Measurements from ENCODE around the gene ITGA5.

- TF ChIP-seq MYC (IDR thresholded peaks at IDR 0.05; ENCODE audit: low read depth, low read length) (no peak), CTCF (IDR thresholded peaks at IDR 0.05; ENCODE audit: low read depth, low read length) (no peak), POLR2A (IDR thresholded peaks at IDR 0.05; ENCODE audit: extremely low read depth, insufficient read length) (no peak)
- TF ChIP-seq, protein P1, sequence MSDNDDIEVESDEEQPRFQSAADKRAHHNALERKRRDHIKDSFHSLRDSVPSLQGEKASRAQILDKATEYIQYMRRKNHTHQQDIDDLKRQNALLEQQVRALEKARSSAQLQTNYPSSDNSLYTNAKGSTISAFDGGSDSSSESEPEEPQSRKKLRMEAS (IDR thresholded peaks at IDR 0.05; ENCODE audit: low read depth, low read length): no peak
Observed at GRCh38 chr12:54390668-54391551, 28.2 kb downstream of the ITGA5 start.

Measured in NB4 (cell line).